HepG2 (cell line): ENCODE results near the gene PRR36. TPM values are rescaled to one million over a fixed set of nuclear protein-coding genes. Genes with fewer than 3 reads are reported as not detected.

Experiments used
- ATAC-seq: fragments of 200-7000 bp; cut with Tn5 transposase; 3 replicates; pipeline ENCODE4 v1.9.1; 2020; ENCODE audit warnings: mild to moderate bottlenecking, moderate library complexity
- BruUV-seq: library from RNA; stranded (reverse); fragments of 400-500 nt; replicated peaks from 2 replicates; lab custom pipeline; 2021; lab: Mats Ljungman, UMichigan
- CTCF ChIA-PET: fragments of 300-600 bp; formaldehyde crosslinking; extraction: SDS; loops from one replicate; lab custom pipeline; 2021; ENCODE audit warnings: low total read pairs, inconsistent platforms, low intra/inter-chr PET ratio; lab: Yijun Ruan, JAX
- POLR2A ChIA-PET: fragments of 350-600 bp; sonication (Branson Sonifier 250); formaldehyde crosslinking; loops from one replicate; lab custom pipeline; 2020; ENCODE audit warnings: antibody characterized with exemption, inconsistent platforms; lab: Yijun Ruan, JAX
- DNase-seq: peaks from one replicate; pipeline ENCODE4 v3.0.0-alpha.2; 2015; ENCODE audit warnings: low spot score
- FAIRE-seq: peaks from 3 replicates; lab custom pipeline; 2011; peaks lifted over from hg19 to GRCh38; lab: Jason Lieb, UNC
- H2AFZ ChIP-seq: one replicate; pipeline ENCODE4 v1.6.1; 2011; ENCODE audit warnings: low read length, inconsistent platforms
- H3K27ac ChIP-seq: fragments of 300-600 bp; 3 replicates; pipeline ENCODE4 v1.8.0; 2011; ENCODE audit warnings: mixed run types, mild to moderate bottlenecking, mixed read lengths, low read length, inconsistent platforms; ENCODE audit not compliant: insufficient read depth; ENCODE audit errors: extremely low read length
- H3K27me3 ChIP-seq, 2 experiments: fragments of 200-600 bp in 1 of 2; 2 replicates in 1 of 2; 3 replicates in 1 of 2; pipeline versions ENCODE4 v1.6.0 to v1.8.0; 2011; ENCODE audit warnings: low read length in 2 of 2, mild to moderate bottlenecking in 2 of 2, moderate library complexity in 2 of 2, inconsistent platforms in 1 of 2; ENCODE audit not compliant: insufficient read depth in 2 of 2, control insufficient read depth in 1 of 2
- H3K36me3 ChIP-seq, 2 experiments: fragments of 200-600 bp in 1 of 2; replicated peaks in 1 of 2; 2 replicates in 1 of 2; 3 replicates in 1 of 2; pipeline versions ENCODE4 v1.5.1 to v1.8.0; 2011; ENCODE audit warnings: low read length in 2 of 2, inconsistent platforms in 1 of 2; ENCODE audit not compliant: insufficient read depth in 2 of 2, control insufficient read depth in 1 of 2
- H3K4me1 ChIP-seq: 2 replicates; pipeline ENCODE4 v1.5.1; 2012; ENCODE audit warnings: low read length, inconsistent platforms; ENCODE audit not compliant: insufficient read depth
- H3K4me2 ChIP-seq: 2 replicates; pipeline ENCODE4 v1.6.0; 2011; ENCODE audit warnings: low read depth, low read length, inconsistent platforms
- H3K4me3 ChIP-seq, 3 experiments: fragments of 200-600 bp in 1 of 3; sonication (generic), shearing (Covaris generic) in 1 of 3; replicated peaks in 1 of 3; 2 replicates each; pipeline ENCODE4 v1.5.1; 2011 to 2016; ENCODE audit warnings: low read length in 3 of 3, inconsistent platforms in 2 of 3, low read depth in 2 of 3, mild to moderate bottlenecking in 2 of 3, control low read depth in 1 of 3, mixed read lengths in 1 of 3; ENCODE audit not compliant: insufficient read depth in 1 of 3
- H3K79me2 ChIP-seq: one replicate; pipeline ENCODE4 v1.6.1; 2011; ENCODE audit warnings: low read length, inconsistent platforms; ENCODE audit not compliant: insufficient read depth
- H3K9ac ChIP-seq: 2 replicates; pipeline ENCODE4 v1.6.0; 2011; ENCODE audit warnings: mild to moderate bottlenecking, low read depth, low read length, inconsistent platforms; ENCODE audit not compliant: insufficient read depth
- H3K9me3 ChIP-seq: 2 replicates; pipeline ENCODE4 v1.5.1; 2012; ENCODE audit warnings: mild to moderate bottlenecking, low read length
- H4K20me1 ChIP-seq: 2 replicates; pipeline ENCODE4 v1.6.0; 2011; ENCODE audit warnings: inconsistent platforms, mild to moderate bottlenecking, low read length, moderate library complexity; ENCODE audit not compliant: insufficient read depth
- ARNT ChIP-seq: fragments of 450-650 bp; IDR thresholded peaks from 2 replicates; pipeline ENCODE4 v1.6.1; 2017
- BORCS8-MEF2B ChIP-seq: sonication (generic); formaldehyde crosslinking; IDR thresholded peaks from 2 replicates; pipeline ENCODE4 v1.8.0; 2022; ENCODE audit warnings: mild to moderate bottlenecking, missing genetic modification reagents
- SNAPC4 ChIP-seq: sonication (generic); formaldehyde crosslinking; IDR thresholded peaks from 2 replicates; pipeline ENCODE4 v1.4.0; 2020; ENCODE audit warnings: mild to moderate bottlenecking, missing genetic modification reagents
- ZNF777 ChIP-seq: sonication (generic); formaldehyde crosslinking; IDR thresholded peaks from 2 replicates; pipeline ENCODE4 v1.4.0; 2020; ENCODE audit warnings: missing genetic modification reagents
- WGBS: methylation state at CpG from one replicate; pipeline ENCODE4 v1.1.6; 2017; ENCODE audit warnings: low lambda C conversion rate; 5-methylcytosine and 5-hydroxymethylcytosine counted together
- in situ Hi-C: cut with HindIII; loops from 2 replicates; pipeline ENCODE4 v1.10.0; 2017; ENCODE audit warnings: low pct_unique_long_range_greater_than_20kb; ENCODE audit not compliant: extremely low pct_ligation_motif_present
- intact Hi-C: fragments of 100-400 bp; cut with micrococcal nuclease; formaldehyde crosslinking; loops from one replicate; pipeline ENCODE4 v1.10.0; 2022; ENCODE audit not compliant: unreplicated experiment
- polyA plus RNA-seq, 8 experiments: library from polyadenylated mRNA; depleted of rRNA in 3 of 8; stranded (reverse) in 7 of 8; unstranded in 1 of 8; fragments of >200 nt; fragmentation: Illumina TruSeq in 4 of 8; extraction: Trizol in 4 of 8; gene quantifications; 2 replicates each; pipeline versions ENCODE4 v1.2.1 to v1.2.3, GENCODE V29; 2011 to 2016; ENCODE audit warnings: low read depth in 4 of 8, missing spikeins in 1 of 8, mixed read lengths in 1 of 8; ENCODE audit not compliant: insufficient read depth in 1 of 8
- total RNA-seq, 5 experiments: library from RNA; depleted of rRNA; stranded (reverse); fragments of >200 nt; fragmentation: Illumina TruSeq; extraction: Trizol; gene quantifications; 2 replicates each; pipeline ENCODE4 v1.2.3, GENCODE V29; 2016; ENCODE audit warnings: low read depth in 1 of 5
- TF ChIP-seq, protein P1 (sequence below): sonication (generic); formaldehyde crosslinking; IDR thresholded peaks from 2 replicates; pipeline ENCODE4 v1.4.0; 2020; ENCODE audit warnings: missing genetic modification reagents
- TF ChIP-seq, protein P2 (sequence below): sonication (generic); formaldehyde crosslinking; IDR thresholded peaks from 2 replicates; pipeline ENCODE4 v1.5.0; 2020; ENCODE audit warnings: mild to moderate bottlenecking, missing genetic modification reagents, borderline replicate concordance

PRR36 gene
- total and polyA plus RNA-seq, 2 of the 13 experiments (the other 11 are each of a cell fraction or from before 2014, with no cell fraction given), result 0.07 to 0.17 TPM

DNA sequence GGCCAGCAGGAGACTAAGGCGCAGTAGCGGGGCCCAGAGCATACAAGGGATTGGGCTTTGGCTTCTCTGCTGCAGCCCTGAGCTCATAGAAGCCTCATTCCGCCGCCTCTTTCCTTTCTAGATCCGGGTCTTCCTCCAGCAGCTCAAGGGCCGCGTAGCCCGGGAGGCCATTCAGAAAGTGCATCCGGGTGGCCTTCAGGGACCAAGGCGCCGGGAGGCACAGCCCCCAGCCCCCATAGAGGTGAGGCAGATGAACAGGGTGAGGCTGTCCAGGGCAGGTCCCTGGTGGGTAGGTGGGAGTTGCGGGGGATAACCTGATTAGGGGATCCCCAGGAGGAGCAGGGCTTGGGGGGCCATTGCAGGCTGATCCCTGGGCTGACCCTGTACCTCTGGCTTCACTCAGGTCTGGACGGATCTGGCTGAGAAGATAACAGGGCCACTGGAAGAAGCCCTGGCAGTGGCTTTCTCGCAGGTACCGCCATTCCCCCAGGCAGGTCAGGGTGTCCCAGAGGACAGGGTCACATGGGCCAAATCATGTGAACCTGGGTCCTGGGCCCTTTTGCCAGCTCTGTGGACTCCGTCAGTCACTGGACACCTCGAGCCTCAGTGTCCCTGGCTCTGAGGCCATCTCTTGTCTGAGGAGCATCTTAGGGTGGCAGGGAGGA is 47.2 kb upstream of the PRR36 start:
- 88% methylated on average over 4 of the region's 17 CpGs for WGBS
- in situ Hi-C loops, result loop anchor here (5.0 kb wide), 1 partner anchor 69 kb away; no protein-coding TSS in a partner anchor
- Histone ChIP-seq H3K9ac (peak overlapping the region; percentile 54; the same call in 1 of the 2 replicates), H4K20me1 (peaks cover 5% of the 10 kb centered on the region; the same call in 1 of the 2 replicates), H3K36me3 (peaks cover 5 to 10% of the 10 kb centered on the region in 2 experiments; a peak in 2 of 5 replicates), H3K4me2 (peak overlapping the region; percentile 78), H2AFZ (no peak overlapping the region), H3K79me2 (no peaks in the 10 kb centered on the region), H3K4me1 (peaks cover 30% of the 10 kb centered on the region), H3K9me3 (no peaks in the 10 kb centered on the region), H3K27me3 (no peaks in the 10 kb centered on the region; a peak in 1 of 5 replicates), H3K4me3 (peak overlapping the region in 2 of 3 experiments; percentile 53 to 70; a peak in 4 of 6 replicates), H3K27ac (no peak overlapping the region)
- DNase-seq (no peak), FAIRE-seq (no peak), ATAC-seq (no peak)
- intact Hi-C loops, result no loop called here
- ChIA-PET POLR2A (interaction anchor here (1.6 to 6.4 kb wide), 8 partner anchors 10 to 77 kb away, joined by 5 to 85 read pairs (median 30); partner anchors contain the start of genes LRRC8E, MAP2K7 and TIMM44), CTCF (interaction anchor here (1.7 kb wide), 1 partner anchor 53 kb away, joined by 3 read pairs; no protein-coding TSS in a partner anchor)
- BruUV-seq, result no TSS peak
- TF ChIP-seq ARNT, result no peak
- no peak for TF ChIP-seq SNAPC4 (CRISPR knock-in tag)
- no peak for TF ChIP-seq ZNF777 (CRISPR knock-in tag)
- 0 out of 2 replicates have a peak, but pooled peaks have one; percentile 5 for TF ChIP-seq BORCS8-MEF2B
- TF ChIP-seq, protein P1, sequence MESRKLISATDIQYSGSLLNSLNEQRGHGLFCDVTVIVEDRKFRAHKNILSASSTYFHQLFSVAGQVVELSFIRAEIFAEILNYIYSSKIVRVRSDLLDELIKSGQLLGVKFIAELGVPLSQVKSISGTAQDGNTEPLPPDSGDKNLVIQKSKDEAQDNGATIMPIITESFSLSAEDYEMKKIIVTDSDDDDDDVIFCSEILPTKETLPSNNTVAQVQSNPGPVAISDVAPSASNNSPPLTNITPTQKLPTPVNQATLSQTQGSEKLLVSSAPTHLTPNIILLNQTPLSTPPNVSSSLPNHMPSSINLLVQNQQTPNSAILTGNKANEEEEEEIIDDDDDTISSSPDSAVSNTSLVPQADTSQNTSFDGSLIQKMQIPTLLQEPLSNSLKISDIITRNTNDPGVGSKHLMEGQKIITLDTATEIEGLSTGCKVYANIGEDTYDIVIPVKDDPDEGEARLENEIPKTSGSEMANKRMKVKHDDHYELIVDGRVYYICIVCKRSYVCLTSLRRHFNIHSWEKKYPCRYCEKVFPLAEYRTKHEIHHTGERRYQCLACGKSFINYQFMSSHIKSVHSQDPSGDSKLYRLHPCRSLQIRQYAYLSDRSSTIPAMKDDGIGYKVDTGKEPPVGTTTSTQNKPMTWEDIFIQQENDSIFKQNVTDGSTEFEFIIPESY (CRISPR knock-in tag), result peak; percentile 45; the same call in 1 of the 2 replicates
- TF ChIP-seq, protein P2, sequence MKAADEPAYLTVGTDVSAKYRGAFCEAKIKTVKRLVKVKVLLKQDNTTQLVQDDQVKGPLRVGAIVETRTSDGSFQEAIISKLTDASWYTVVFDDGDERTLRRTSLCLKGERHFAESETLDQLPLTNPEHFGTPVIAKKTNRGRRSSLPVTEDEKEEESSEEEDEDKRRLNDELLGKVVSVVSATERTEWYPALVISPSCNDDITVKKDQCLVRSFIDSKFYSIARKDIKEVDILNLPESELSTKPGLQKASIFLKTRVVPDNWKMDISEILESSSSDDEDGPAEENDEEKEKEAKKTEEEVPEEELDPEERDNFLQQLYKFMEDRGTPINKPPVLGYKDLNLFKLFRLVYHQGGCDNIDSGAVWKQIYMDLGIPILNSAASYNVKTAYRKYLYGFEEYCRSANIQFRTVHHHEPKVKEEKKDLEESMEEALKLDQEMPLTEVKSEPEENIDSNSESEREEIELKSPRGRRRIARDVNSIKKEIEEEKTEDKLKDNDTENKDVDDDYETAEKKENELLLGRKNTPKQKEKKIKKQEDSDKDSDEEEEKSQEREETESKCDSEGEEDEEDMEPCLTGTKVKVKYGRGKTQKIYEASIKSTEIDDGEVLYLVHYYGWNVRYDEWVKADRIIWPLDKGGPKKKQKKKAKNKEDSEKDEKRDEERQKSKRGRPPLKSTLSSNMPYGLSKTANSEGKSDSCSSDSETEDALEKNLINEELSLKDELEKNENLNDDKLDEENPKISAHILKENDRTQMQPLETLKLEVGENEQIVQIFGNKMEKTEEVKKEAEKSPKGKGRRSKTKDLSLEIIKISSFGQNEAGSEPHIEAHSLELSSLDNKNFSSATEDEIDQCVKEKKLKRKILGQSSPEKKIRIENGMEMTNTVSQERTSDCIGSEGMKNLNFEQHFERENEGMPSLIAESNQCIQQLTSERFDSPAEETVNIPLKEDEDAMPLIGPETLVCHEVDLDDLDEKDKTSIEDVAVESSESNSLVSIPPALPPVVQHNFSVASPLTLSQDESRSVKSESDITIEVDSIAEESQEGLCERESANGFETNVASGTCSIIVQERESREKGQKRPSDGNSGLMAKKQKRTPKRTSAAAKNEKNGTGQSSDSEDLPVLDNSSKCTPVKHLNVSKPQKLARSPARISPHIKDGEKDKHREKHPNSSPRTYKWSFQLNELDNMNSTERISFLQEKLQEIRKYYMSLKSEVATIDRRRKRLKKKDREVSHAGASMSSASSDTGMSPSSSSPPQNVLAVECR (CRISPR knock-in tag), result peak; percentile 24; the same call in 1 of the 2 replicates
